Lower leg skin (tissue), 4 donors: Measurements from ENCODE around the gene CEACAM21. TPM values are rescaled to one million over a fixed set of nuclear protein-coding genes. Genes with fewer than 3 reads are reported as not detected.

Experiments used
- DNase-seq, 2 donors: peaks; one replicate each; pipeline ENCODE4 v3.0.0-alpha.2; 2019; ENCODE audit warnings: low spot score in 2 of 2
- H3K4me3 ChIP-seq: fragments of 200-600 bp; sonication (generic); 2 replicates; pipeline ENCODE4 v1.5.1; 2017; ENCODE audit warnings: mild to moderate bottlenecking, low read depth; ENCODE audit not compliant: poor library complexity, severe bottlenecking
- POLR2A ChIP-seq, 2 donors: fragments of 450-650 bp; IDR thresholded peaks; one replicate each; pipeline ENCODE4 v1.6.1; 2016 to 2017; ENCODE audit warnings: antibody characterized with exemption in 2 of 2, mild to moderate bottlenecking in 1 of 2, moderate library complexity in 1 of 2
- WGBS, 2 donors: methylation state at CpG; one replicate each; pipeline ENCODE4 v1.1.5; 2018; 5-methylcytosine and 5-hydroxymethylcytosine counted together
- intact Hi-C: fragments of 100-400 bp; cut with DNase I; formaldehyde crosslinking; loops from one replicate; pipeline ENCODE4 v1.15.0; 2023; ENCODE audit warnings: low total_unique reads
- total RNA-seq, 4 donors: library from RNA; depleted of rRNA; stranded (reverse); fragments of >200 nt; gene quantifications; one replicate each; pipeline ENCODE4 v1.1.0, GENCODE V29; 2016
- TF ChIP-seq, protein P1 (sequence below), 3 donors: fragments of 450-650 bp; IDR thresholded peaks; one replicate each; pipeline ENCODE4 v1.5.1; 2016; ENCODE audit warnings: antibody characterized with exemption in 3 of 3, mild to moderate bottlenecking in 3 of 3, moderate library complexity in 2 of 3

CEACAM21 gene
- under 1 TPM in 1 of 4 donors, not detected in 3; 0.75 TPM for total RNA-seq

DNA sequence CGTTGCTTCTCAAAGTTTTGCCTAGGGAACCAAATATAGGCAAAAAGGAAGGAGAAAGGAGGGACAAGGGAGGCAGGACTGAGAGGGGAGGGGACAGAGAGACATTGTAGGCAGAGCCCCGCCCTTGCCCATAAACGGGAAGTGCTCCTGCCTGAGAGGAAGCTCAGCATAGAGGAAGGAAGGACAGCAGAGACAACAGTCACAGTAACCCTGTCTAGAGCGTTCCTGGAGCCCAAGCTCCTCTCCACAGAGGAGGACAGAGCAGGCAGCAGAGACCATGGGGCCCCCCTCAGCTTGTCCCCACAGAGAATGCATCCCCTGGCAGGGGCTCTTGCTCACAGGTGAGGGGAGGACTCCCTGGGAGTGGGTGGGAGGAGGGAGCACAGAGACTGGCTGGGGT, at the start of gene CEACAM21:
Gene CEACAM21, plus strand, starts transcription at position 169 of the 400 bp plus-strand sequence. Its CDS starts 109 bp downstream, at position 278.
- 30 to 31% methylated on average over 4 of the region's 4 CpGs for WGBS, 2 donors
- TF ChIP-seq POLR2A (IDR thresholded peaks at IDR 0.05), result no peak
- TF ChIP-seq, protein P1, sequence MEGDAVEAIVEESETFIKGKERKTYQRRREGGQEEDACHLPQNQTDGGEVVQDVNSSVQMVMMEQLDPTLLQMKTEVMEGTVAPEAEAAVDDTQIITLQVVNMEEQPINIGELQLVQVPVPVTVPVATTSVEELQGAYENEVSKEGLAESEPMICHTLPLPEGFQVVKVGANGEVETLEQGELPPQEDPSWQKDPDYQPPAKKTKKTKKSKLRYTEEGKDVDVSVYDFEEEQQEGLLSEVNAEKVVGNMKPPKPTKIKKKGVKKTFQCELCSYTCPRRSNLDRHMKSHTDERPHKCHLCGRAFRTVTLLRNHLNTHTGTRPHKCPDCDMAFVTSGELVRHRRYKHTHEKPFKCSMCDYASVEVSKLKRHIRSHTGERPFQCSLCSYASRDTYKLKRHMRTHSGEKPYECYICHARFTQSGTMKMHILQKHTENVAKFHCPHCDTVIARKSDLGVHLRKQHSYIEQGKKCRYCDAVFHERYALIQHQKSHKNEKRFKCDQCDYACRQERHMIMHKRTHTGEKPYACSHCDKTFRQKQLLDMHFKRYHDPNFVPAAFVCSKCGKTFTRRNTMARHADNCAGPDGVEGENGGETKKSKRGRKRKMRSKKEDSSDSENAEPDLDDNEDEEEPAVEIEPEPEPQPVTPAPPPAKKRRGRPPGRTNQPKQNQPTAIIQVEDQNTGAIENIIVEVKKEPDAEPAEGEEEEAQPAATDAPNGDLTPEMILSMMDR (IDR thresholded peaks at IDR 0.05), result no peak
- DNase-seq, result peak in 1 of 2 donors; percentile 58
- intact Hi-C loops, result no loop called here
- no peak within 1 kb of the TSS for H3K4me3 ChIP-seq

DNA sequence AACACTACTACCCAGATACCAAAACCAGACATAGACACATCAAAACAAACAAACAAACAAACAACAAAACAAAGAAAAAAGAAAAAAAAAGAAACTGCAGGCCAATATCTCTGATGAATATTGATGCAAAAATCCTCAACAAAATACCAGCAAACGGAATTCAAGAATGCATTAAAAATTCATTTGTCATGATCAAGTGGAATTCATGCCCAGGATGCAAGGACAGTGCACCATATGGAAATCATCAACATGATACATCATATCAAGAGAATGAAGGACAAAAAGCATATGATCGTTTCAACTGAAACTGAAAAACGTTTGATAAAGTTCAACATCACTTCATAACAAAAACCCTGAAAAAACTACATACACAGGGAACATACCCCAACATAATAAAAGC, 48.9 kb upstream of the CEACAM21 start:
- no peak for DNase-seq
- WGBS, 2 donors, result 45 to 47% methylated on average over 3 of the region's 3 CpGs
- intact Hi-C loops, result no loop called here
- TF ChIP-seq POLR2A (IDR thresholded peaks at IDR 0.05), result no peak
- TF ChIP-seq, protein P1 (IDR thresholded peaks at IDR 0.05), result no peak
- no peak overlapping the region for H3K4me3 ChIP-seq

DNA sequence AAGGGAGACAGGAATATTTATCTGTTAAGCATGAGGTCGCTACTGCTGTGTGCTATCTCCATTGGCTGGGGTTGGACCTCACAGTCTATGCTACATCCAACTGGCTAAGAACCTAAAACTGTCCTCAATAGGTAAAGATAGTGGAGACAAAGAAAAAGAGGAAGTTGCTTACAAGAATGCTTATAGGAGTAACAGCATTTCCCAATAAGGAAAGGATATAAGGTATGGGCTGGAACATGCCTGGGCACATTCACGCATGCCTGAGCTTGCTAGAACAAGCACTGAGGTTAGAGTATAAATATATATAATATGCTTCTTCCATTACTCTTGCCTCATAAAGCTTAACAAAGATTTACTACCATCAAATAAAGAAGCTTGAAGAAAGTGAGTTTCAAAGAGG, 47.9 kb upstream of the CEACAM21 start:
- intact Hi-C loops, result no loop called here

DNA sequence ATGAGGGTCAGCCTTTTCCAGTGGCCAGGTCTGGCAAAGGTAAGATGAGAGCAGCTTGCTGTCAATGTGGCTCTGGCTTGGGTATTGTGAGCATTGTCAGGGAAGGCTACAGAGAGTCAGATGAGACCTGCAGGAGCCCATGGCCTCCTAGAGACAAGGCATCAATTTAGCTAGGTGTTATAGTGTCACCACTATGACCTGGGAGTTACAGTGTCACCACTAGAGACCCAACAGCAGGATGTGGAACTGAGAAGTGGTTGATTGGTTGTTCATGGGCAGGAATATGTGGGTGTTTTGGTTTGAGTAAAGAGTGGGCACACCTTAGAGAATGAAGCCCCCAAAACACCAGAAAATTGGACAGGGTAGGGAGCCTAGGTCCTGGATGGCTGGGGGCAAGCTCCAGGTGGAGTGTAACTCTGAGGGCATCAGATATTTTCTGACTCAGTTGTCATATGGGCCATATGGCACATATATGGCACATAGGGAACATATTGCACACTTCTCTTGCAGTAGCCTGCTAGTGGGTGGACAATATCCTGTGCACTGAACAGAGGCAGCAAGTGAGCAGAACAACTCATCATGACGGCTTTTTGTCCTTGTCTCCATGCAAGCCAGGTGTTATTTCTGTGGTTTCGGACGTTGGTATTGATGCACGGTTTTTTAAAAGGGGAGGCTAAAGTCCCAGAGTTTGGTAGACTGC, 46.3 kb upstream of the CEACAM21 start:
- intact Hi-C loops, result no loop called here
- H3K4me3 ChIP-seq, result no peak overlapping the region
- no peak for DNase-seq
- no peak for TF ChIP-seq POLR2A (IDR thresholded peaks at IDR 0.05)
- TF ChIP-seq, protein P1 (IDR thresholded peaks at IDR 0.05), result no peak
- WGBS, 2 donors, result 87% methylated on average over 4 of the region's 4 CpGs

More for the DNA sequence above, 47.9 kb upstream of the CEACAM21 start:
- DNase-seq, result no peak
- H3K4me3 ChIP-seq, result no peak overlapping the region
- TF ChIP-seq POLR2A (IDR thresholded peaks at IDR 0.05), result no peak
- TF ChIP-seq, protein P1 (IDR thresholded peaks at IDR 0.05), result no peak
- WGBS, 2 donors, result 78% methylated on average over 2 of the region's 2 CpGs

DNA sequence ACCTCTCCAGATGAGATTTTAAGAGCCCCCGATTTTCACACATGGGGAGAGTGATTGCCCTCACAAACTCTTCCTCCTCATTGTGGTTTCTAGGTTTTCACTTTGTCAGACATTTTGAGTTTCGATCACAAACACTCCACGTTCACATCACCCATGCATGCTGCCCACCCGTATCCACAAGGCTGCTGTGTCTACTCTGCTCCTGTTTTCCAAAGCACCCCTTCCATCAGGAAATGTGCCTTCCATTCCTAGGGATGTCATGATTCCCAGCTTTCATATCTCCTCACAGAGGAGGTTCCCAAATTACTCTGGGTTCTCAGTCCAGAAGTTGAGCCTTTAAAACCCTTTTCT, 45.8 kb upstream of the CEACAM21 start:
- WGBS, 2 donors, result 77 to 85% methylated on average over 4 of the region's 4 CpGs
- DNase-seq, result no peak
- no peak overlapping the region for H3K4me3 ChIP-seq
- intact Hi-C loops, result no loop called here
- TF ChIP-seq, protein P1 (IDR thresholded peaks at IDR 0.05), result no peak
- TF ChIP-seq POLR2A (IDR thresholded peaks at IDR 0.05), result no peak
